C4-2B (cell line): ENCODE data around the gene TAMALIN.

Experiments
- CTCF ChIP-seq: fragments of 450-650 bp; conservative IDR thresholded peaks from 2 replicates; pipeline ENCODE4 v1.5.1; 2017; ENCODE audit warnings: mild to moderate bottlenecking
- ZFX ChIP-seq: fragments of 450-650 bp; IDR thresholded peaks from 2 replicates; pipeline ENCODE4 v1.6.1; 2017

- no peak for TF ChIP-seq CTCF
- no peak for TF ChIP-seq ZFX
Measured at GRCh38 chr12:52054231-52054832, 47.6 kb downstream of the TAMALIN start.
